SK-N-MC (cell line): ENCODE results near the gene STAG3.

Experiments
- EZH2 ChIP-seq: fragments of 200-600 bp; sonication (generic); IDR thresholded peaks from one replicate; pipeline ENCODE4 v1.6.1; 2017; ENCODE audit warnings: antibody characterized with exemption
- POLR2AphosphoS5 ChIP-seq: IDR thresholded peaks from 2 replicates; pipeline ENCODE4 v1.6.1; 2012; ENCODE audit warnings: mild to moderate bottlenecking, low read depth, low read length, borderline replicate concordance

GRCh38 chr7:100219271-100219737 is 41.6 kb downstream of the STAG3 start:
- no peak for TF ChIP-seq EZH2
- no peak for TF ChIP-seq POLR2AphosphoS5
